ENCODE measurements around the gene LDLRAD4.

DNA sequence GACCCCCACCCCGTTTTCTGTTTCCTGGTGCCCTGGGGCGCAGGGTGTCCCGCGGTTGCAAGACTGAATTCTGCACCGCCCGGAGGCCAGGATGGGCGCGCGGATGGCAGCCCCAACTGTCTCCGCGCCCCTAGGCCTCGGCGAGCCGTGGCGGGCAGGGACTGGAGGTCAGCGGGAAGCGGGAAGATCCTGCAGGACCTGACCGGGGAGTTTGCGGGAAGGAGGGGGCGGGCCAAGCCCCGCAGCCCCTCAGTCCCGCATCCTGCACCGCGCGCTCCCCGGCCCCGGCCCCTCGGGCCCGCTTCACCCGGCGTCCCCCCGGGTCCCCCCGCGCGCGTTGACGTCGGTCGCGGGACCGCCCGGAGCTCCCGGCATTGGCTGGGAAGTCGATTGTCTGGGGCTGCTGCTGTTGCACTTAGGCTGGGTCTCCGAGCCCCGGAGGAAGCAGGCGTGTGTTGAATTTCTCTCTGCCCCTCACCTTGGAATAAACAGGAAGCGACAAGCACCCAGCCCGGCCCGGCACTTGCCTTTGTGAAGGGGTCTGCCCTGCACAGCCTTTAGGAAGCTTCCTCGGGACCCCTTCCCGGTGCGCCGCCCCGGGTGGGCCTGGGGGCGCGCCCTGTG is at the start of gene LDLRAD4:
- TF ChIP-seq BHLHE40 (IDR thresholded peaks at IDR 0.05; ENCODE audit: borderline replicate concordance) (no peak), LEF1 (IDR thresholded peaks at IDR 0.05; ENCODE audit: borderline replicate concordance) (no peak), ZNF384 (IDR thresholded peaks at IDR 0.05) (no peak), FOXA1 (IDR thresholded peaks at IDR 0.05) (no peak), SUZ12 (IDR thresholded peaks at IDR 0.05) (no peak), FOXM1 (IDR thresholded peaks at IDR 0.05; ENCODE audit: borderline replicate concordance) (no peak), SP1 (IDR thresholded peaks at IDR 0.05) (no peak), CTBP1 (IDR thresholded peaks at IDR 0.05; ENCODE audit: borderline replicate concordance) (no peak), L3MBTL2 (conservative IDR thresholded peaks at IDR 0.05) (no peak)

Measured in HEK293T (cell line).